HG02870 (cell line): ENCODE results near the gene SIRT5.

ENCODE experiments used
- ATAC-seq: cut with Tn5 transposase; IDR thresholded peaks from one replicate; pipeline ENCODE4 v1.9.1; 2021; ENCODE audit warnings: mild to moderate bottlenecking, moderate library complexity; ENCODE audit not compliant: unreplicated experiment

The SIRT5 gene

DNA sequence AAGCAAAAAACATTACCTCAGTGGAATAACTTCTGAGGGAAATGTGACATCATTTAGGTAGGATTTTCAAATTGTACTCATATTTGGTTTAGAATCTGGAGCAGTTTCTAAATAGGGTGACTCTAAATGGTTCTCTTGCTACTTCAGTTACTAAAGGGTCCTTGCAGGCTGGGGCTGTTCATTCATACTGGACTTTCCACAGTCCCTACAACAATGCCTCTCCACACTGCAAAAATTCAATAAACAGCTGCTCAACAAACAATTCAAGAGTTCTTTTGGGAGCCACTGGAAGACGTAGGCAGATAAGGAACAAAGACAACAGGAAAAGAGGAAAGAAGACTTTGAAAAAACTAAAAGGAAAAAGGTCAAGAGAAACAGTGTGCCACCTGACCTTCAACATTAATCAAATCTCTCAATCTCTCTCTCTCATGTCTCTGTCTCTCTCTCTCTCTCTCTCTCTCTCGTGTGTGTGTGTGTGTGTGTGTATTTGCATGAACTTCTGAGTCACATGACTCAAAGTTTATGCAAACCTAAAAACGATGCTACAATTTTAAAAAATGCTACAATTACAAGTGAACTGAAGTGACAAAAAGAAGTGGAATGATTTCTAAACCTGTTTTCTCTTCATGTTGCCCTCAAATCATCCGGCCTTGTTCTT, 55.2 kb downstream of the SIRT5 start:
- ATAC-seq, result no peak

DNA sequence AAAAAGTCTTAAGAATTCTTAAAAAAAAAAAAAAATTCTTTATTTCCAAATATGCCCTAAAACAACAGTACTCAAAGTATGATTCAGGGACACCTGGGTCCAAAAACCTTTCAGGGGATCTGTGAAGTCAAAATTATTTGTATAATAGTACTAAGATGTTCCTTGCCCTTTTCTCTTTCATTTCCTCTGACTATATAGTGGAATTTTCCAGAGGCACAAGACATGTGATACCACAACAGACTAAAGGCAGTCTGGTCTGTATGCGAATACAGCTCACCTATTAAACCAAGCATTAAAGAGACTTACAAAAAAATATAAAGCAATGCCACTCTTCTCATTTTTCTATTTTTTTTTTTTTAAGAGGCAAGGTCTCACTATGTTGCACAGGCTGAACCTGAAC, 56.1 kb downstream of the SIRT5 start:
- ATAC-seq, result no peak

DNA sequence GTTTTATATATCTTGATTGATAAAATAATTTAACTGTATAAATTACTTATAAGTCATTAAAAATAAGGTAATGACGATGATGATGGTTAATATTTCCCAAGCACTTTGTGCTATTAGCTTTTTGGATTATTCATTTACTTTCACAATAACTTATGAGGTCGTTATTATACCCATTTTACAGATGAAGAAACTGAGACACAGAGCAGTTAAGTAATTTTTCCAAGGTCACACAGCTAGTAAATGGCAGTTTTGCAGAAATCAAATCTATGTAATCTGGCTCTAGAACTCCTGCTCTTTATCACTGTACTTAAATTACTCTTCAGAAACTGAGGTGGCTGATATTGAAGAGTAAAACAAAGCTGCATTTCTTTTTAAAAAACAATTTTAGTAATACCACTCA, 58.9 kb downstream of the SIRT5 start:
- no peak for ATAC-seq

DNA sequence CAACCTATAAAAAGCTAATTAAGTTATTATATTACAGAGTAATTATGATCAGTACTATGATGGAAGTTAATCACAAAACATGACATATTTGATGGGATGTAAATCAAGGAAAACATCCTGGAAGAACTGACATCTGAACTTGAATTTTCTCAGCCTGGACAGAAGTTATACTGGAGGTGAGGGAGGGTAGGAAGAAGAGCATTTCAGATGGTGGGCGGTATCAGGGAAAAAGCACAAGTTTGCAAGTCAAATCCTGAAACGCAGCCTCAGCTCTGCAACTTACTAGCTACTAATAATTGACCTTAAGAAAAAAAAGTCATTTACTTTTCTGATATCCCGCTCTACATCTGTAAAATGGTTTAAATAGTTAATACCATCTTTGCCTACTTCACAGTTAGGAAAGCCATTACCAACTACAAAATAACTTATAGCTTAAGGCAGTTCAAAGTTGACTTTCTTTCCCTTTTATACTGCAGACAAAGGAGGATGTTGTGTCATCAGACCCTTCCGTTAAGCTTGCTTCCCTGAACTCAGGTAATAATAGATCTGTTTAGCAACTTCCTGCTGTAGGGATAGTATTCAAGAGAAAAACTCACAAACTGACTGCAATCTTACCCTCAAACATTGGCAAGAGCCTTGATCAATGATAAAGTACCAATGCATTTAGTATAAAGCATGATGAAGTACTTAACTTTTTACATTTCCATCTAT, 61.7 kb downstream of the SIRT5 start:
- ATAC-seq, result no peak

DNA sequence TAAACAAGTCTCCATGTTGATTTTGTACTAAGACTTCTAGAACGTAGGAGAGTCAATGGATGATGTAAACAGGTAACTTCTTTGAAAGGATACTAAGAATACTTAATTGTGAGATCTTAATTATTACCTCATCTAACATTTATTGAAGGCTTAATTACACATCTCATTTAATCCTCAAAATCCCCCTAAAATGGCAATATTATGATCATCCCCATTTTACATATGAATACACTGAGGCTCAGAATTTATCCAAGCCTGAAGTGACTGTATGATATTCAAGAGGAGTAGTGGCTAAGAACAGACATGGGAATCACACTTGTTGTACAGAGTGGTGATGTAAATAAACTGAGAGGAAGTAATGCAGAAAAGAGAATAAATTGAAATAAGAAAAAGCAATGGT, 63.6 kb downstream of the SIRT5 start:
- no peak for ATAC-seq

DNA sequence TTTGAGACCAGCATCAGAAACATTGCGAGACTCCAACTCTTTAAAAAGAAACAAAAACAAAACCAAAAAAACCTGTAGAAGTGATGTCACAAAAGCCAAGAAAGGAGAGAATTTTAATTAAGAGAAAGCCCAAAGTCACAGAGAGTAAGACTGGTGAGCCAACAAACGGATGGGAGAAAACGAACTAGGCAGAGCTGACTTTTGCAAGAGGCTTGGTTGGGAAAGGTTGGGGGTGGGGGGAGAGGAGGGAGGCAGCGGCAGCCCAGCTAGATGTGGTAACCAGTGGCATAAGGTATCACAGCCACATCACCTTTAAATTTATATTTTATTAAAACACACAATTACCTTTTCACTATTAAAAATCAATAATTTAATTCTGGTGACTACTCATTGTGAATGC, 64.2 kb downstream of the SIRT5 start:
- ATAC-seq, result no peak

DNA sequence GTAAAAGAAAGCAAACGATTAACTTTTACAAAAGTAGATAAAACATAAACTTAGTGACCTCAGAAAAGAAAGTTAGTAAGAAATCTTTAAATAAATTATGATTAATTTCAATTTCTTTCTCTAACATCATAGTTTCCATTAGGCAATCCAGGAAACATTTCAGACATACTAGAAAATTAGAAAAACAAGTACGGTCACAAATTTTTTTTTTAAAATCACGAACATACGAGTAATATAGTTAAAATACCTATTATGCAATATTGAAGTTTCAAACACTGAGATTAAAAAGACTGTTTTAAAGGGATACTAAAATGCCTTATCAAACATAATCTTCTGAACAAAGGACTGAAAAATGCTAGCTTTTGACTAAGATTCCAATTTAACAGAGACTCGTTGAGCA, 66.9 kb downstream of the SIRT5 start:
- no peak for ATAC-seq

DNA sequence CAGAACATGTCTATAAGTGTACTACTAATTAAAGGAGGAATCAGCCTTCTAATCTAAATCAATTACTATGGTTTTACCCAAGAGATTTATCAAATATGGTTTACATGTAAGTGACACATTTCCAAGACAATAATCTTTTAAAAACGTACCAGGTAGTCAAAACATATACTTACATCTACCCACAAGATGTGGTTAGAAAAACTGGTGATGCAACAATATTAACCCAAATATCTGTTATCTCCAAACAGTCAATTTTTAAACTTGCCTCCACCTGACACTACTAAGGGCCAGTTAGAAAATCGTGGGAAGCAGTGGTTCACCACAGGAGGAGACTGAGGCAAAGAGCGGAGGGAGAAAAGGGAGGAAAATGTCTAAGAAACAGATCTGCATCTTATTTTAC, 68.7 kb downstream of the SIRT5 start:
- no peak for ATAC-seq

DNA sequence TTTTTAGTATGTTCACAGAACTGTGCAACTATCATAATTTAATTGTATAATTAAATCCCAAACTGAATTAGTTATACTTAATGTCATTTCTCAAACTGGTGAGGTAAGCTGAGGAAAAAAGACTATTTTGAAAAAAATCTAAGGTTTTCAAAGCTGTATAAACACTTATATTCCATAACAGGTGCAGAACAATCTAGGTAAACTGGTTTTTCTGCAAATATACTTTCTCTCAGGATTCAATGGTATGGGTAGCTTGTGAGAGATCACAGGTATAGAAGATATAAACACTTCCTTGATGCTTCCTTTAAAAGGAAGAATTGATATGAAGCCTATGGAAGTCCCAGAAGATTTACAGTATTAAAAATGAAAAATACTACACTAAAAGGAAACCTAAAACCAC, 74.4 kb downstream of the SIRT5 start:
- no peak for ATAC-seq

DNA sequence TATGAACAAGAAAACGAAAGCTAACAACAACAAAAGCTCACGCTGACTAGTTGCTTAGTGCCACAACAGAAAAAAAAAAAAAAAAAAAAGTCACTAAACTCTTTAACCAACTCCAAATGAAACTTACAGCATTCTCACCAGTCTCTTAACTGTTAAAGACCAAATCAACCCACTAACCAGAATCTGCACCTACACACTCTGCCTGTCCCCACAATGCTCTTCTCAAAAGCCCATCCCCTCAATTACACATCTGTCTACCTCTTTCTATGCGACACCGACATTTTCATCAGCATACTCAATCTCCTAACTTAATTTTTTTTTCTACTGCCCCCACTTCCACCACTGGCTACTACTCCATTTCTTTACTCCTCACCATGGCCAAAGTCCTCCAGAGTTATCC, 75.0 kb downstream of the SIRT5 start:
- ATAC-seq, result no peak

DNA sequence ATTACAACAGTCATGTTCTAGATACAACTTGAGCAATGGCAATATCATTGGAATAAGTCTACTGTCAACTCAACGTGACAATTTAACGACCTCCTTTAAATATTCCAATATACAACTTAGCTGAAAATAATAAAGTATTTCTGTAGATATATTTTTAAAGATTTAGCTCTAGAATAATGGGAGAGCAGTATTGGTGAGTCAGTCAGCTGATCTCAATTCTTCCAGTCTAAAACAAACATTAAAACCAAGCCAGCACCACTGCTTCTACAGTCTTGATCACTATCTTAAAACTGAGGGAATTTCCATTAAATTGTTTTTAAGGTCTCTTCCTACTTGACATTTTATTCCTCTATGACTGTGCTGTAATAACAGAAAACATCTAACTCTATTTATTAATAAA, 78.9 kb downstream of the SIRT5 start:
- no peak for ATAC-seq

DNA sequence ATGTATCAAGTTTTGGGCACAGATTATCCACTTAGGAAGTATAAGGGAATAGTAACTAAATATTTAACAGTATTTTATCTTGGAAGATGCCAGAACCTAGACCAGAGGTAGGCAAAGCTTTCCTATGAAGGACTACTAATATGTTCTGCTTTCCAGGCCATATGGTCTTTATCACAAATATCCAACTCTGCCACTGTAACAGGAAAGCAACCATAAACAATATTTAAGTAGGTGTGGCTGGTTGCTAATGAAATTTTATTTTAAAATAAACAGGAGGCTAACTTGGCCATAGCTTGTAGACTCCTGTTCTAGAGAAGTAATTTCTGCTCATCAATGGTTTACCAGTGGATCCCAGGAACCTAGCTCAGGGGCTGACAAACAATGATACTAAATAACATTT, 80.1 kb downstream of the SIRT5 start:
- ATAC-seq, result no peak

DNA sequence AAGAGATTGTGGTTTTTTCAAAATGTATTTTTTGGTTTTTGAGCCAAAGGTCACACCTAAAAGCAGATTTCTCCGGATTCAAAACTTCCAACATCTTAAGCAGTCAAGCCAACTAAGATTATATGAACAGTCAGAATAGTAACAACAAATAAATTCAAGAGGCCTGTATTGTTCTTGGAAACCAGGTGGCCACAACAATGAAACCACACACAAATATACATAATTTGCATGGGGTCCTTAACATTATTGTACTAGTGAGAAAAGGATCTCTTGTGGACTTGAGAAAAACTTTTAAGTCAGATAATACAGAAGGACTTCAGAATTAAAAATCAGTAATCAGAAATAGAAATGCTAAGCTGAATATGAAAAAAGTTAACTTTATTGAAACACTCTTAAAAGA, 81.3 kb downstream of the SIRT5 start:
- ATAC-seq, result no peak

DNA sequence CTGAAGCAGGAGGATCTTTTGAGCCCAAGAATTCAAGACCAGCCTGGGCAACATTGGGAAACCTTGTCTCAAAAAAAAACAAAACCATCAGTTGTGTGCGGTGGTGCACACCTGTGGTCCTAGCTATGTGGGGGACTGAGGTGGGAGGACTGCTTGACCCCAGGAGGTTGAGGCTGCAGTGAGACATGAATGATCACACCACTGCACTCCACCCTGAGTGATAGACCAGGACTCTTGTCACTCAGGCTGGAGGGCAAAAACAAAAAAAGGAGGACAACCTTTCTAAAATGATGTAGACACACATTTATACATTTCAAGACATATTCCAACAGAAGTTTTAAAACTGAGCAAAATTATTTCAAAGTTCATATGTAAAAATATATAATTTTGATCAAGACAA, 85.9 kb downstream of the SIRT5 start:
- no peak for ATAC-seq

DNA sequence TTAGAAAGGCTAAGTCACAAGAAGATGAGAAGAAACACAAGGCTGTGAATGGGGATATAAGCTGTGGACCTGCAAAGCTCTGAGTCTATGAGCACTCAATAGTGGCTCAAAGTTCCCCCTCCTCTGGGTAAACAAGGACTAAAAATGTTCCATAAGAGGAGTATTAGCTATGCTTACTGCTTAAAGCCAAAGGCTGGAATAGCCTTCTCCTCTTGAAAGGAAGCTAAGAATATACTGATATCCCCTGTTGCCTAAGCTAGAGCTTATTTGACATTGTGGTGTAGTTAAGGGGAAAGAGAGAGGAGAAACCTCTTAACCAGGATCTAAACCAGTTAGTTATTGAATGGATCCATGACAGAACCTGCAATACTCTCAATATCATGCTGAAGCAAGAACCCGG, 86.5 kb downstream of the SIRT5 start:
- no peak for ATAC-seq

DNA sequence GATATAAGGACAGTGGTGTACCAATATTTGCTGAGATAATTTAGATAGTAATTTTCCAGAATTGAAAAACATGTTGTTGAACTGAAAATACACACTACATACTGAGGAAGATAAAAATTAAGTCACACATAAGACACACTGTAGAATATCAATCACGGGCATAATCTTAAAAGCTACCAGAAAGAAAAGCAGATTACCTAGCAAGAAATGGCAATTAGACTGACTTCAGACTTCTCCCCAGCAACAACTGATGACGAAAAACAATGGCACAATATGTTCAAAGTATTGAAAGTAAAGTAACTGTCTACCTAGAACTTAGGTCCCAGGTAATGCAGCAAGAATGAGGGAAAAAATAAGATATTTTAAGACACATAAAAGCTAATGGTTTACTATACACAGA, 87.2 kb downstream of the SIRT5 start:
- ATAC-seq, result no peak

DNA sequence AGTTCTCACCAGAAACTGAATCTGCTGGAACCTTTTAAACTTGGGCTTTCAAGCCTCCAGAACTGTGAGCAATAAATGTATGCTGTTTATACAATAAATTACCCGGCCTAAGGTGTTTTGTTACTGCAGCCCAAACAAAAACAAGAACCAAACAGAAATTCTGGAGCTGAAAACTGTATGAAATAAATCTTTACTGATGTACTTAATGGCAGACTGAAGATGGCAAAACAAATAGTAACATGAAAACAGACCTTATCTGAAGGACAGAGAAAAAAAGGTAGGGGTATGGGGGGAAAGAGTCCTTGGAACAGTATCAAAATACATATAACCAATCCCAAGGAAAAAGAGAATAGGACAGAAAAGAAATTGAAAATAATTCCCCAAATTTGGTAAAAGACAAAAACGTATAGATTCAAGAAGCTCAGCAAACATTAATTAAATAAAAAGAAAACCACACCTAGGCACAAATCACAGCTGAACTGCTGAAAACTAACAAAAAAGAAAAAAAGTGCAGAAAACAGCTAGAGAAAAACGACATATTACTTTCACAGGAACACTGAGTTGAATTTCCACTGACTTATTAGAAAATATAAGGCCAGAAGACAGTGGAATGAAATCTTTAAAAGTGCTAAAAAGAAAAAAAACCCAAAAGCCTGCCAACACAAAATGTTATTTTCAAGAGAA, 88.4 kb downstream of the SIRT5 start:
- no peak for ATAC-seq

DNA sequence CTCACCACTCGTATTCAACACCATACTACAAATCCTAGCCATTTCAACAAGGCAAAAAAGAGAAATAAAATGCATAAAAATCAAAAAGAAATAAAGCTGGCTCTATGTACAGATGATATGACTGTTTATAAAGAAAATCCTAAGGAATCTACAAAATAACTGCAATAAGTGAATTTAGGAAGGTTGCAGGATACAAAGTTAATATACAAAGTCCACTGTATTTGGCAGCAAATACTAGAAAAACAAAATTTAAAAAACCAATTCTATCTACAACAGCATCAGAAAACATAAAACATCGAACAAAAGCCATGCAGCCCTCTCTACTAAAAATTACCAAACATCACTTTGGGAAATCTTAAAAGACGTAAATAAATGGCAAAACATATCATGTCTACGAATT, 89.6 kb downstream of the SIRT5 start:
- ATAC-seq, result no peak
